Fibroblast of lung (primary cell): ENCODE measurements around the gene SPATA46.

Experiments
- CTCF ChIP-seq, 2 donors: IDR thresholded peaks in 1 of 2; conservative IDR thresholded peaks in 1 of 2; 1 replicate in 1 of 2; 2 replicates in 1 of 2; pipeline ENCODE4 v1.5.1; 2011 to 2012; ENCODE audit warnings: low read length in 2 of 2, control low read depth in 1 of 2, inconsistent platforms in 1 of 2, low read depth in 1 of 2, mild to moderate bottlenecking in 1 of 2
- EZH2 ChIP-seq: IDR thresholded peaks from 2 replicates; pipeline ENCODE4 v1.5.1; 2012; ENCODE audit warnings: low read length, control low read depth, mild to moderate bottlenecking; ENCODE audit errors: missing control alignments

GRCh38 chr1:162328512-162328911, 48.1 kb downstream of the SPATA46 start:
- TF ChIP-seq CTCF (conservative IDR thresholded peaks at IDR 0.05 in 1 of 2, IDR thresholded peaks at IDR 0.05 in 1 of 2; ENCODE audit: low read depth in 1 of 2, low read length in 2 of 2) (no peak), EZH2 (no peak)
